SH-SY5Y (cell line): ENCODE results near the gene DGKH.

Experiments used
- GATA2 ChIP-seq: IDR thresholded peaks from 2 replicates; pipeline ENCODE4 v1.6.1; 2011; ENCODE audit warnings: mild to moderate bottlenecking, low read depth, low read length
- GATA3 ChIP-seq: IDR thresholded peaks from 2 replicates; pipeline ENCODE4 v1.6.1; 2011; ENCODE audit warnings: low read depth, mild to moderate bottlenecking, low read length, moderate library complexity

DNA sequence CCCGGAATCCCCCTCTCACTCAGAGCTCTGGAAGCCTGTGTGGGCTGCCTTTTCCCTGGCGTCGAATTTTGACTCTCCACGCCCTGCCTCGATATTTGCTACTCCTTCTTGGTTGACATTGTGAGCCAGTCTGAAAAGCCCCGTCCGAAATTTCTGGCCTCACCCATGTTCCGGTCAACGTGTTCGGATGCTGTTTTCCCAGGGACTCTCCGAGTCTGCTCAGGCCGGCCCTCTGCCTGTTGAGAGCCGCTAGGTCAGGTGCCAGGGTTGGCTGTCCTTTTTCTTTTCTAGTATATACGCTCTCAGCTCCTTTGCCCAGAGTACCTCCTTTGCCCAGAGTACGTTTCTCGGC is 6.8 kb upstream of the DGKH start:
- no peak for TF ChIP-seq GATA3
- TF ChIP-seq GATA2, result no peak
